HCT116 (cell line): ENCODE data around the gene FBXO34. TPM values are rescaled to one million over a fixed set of nuclear protein-coding genes. Genes with fewer than 3 reads are reported as not detected.

Experiments used
- ATAC-seq: fragments of 200-7000 bp; cut with Tn5 transposase; 2 replicates; pipeline ENCODE4 v1.9.1; 2020; ENCODE audit warnings: mild to moderate bottlenecking, moderate library complexity
- BruUV-seq: library from RNA; stranded (reverse); fragments of 400-500 nt; replicated peaks from 2 replicates; lab custom pipeline; 2021; lab: Mats Ljungman, UMichigan
- CTCF ChIA-PET: fragments of 300-600 bp; sonication (Branson Sonifier 250); formaldehyde crosslinking; loops from one replicate; lab custom pipeline; 2021; ENCODE audit warnings: antibody characterized with exemption; lab: Charles Lee
- POLR2A ChIA-PET: fragments of 300-600, 350-600 bp; sonication (Branson Sonifier 250); formaldehyde crosslinking; loops from one replicate; lab custom pipeline; 2021; ENCODE audit warnings: antibody characterized with exemption; lab: Charles Lee
- RAD21 ChIA-PET, 2 experiments: fragments of 300-600 bp; sonication (Branson Sonifier 250); formaldehyde crosslinking; loops; one replicate each; lab custom pipeline; 2023; ENCODE audit warnings: low total read pairs in 2 of 2; ENCODE audit not compliant: uncharacterized antibody in 2 of 2, unreplicated experiment in 2 of 2, low non-redundant PET in 1 of 2; lab: Charles Lee
- DNase-seq: peaks from one replicate; pipeline ENCODE4 v3.0.0-alpha.2; 2010; ENCODE audit warnings: low read depth, low spot score
- H2AFZ ChIP-seq: fragments of 200-600 bp; shearing (Covaris generic), sonication (generic); 2 replicates; pipeline ENCODE4 v1.6.1; 2017; ENCODE audit warnings: low read depth, mixed run types, mixed read lengths, antibody characterized with exemption, low read length; ENCODE audit not compliant: poor library complexity, severe bottlenecking
- H3K27ac ChIP-seq: 2 replicates; pipeline ENCODE4 v1.5.1; 2012; ENCODE audit warnings: low read depth, low read length
- H3K27me3 ChIP-seq: fragments of 200-600 bp; sonication (generic); 2 replicates; pipeline ENCODE4 v1.6.1; 2016; ENCODE audit warnings: mixed run types, low read length, mixed read lengths; ENCODE audit not compliant: insufficient read depth
- H3K36me3 ChIP-seq, 2 experiments: fragments of 200-500 bp in 1 of 2; fragments of 200-600 bp in 1 of 2; sonication (Bioruptor generic) in 1 of 2; sonication (generic) in 1 of 2; 2 replicates each; pipeline versions ENCODE4 v1.5.1 to v1.6.1; 2014 to 2016; ENCODE audit warnings: low read length in 2 of 2, inconsistent platforms in 1 of 2, mixed read lengths in 1 of 2, mixed run types in 1 of 2; ENCODE audit not compliant: insufficient read depth in 2 of 2, control insufficient read depth in 1 of 2
- H3K4me1 ChIP-seq, 2 experiments: fragments of 200-600 bp in 1 of 2; sonication (generic) in 1 of 2; 2 replicates each; pipeline versions ENCODE4 v1.5.1 to v1.6.1; 2012 to 2017; ENCODE audit warnings: low read length in 2 of 2, inconsistent platforms in 1 of 2, mild to moderate bottlenecking in 1 of 2, mixed read lengths in 1 of 2, mixed run types in 1 of 2, moderate library complexity in 1 of 2; ENCODE audit not compliant: insufficient read depth in 2 of 2, control insufficient read depth in 1 of 2
- H3K4me2 ChIP-seq: fragments of 200-600 bp; sonication (generic); 2 replicates; pipeline ENCODE4 v1.6.1; 2017; ENCODE audit warnings: mixed run types, low read length, mixed read lengths
- H3K4me3 ChIP-seq, 2 experiments: fragments of 200-600 bp in 1 of 2; sonication (generic) in 1 of 2; replicated peaks in 1 of 2; 2 replicates each; pipeline ENCODE4 v1.5.1; 2011 to 2016; ENCODE audit warnings: low read length in 2 of 2, control low read depth in 1 of 2, low read depth in 1 of 2, mild to moderate bottlenecking in 1 of 2, mixed read lengths in 1 of 2, mixed run types in 1 of 2
- H3K79me2 ChIP-seq: fragments of 200-600 bp; sonication (generic); 2 replicates; pipeline ENCODE4 v1.6.1; 2017; ENCODE audit warnings: mild to moderate bottlenecking, mixed run types, low read length, moderate library complexity, mixed read lengths; ENCODE audit not compliant: insufficient read depth
- H3K9ac ChIP-seq: fragments of 200-600 bp; sonication (generic); 2 replicates; pipeline ENCODE4 v1.6.1; 2016; ENCODE audit warnings: low read length, mixed read lengths
- H3K9me2 ChIP-seq: fragments of 200-600 bp; sonication (generic), shearing (Covaris generic); 2 replicates; pipeline ENCODE4 v1.6.1; 2017; ENCODE audit warnings: mixed run types, mild to moderate bottlenecking, moderate library complexity; ENCODE audit not compliant: insufficient read depth
- H3K9me3 ChIP-seq, 2 experiments: fragments of 200-500 bp in 1 of 2; fragments of 200-600 bp in 1 of 2; sonication (Bioruptor generic) in 1 of 2; sonication (generic) in 1 of 2; 2 replicates each; pipeline ENCODE4 v1.6.1; 2014 to 2017; ENCODE audit warnings: low read length in 2 of 2, mixed read lengths in 2 of 2, inconsistent platforms in 1 of 2, low read depth in 1 of 2, mild to moderate bottlenecking in 1 of 2, mixed run types in 1 of 2, moderate library complexity in 1 of 2; ENCODE audit not compliant: control insufficient read depth in 1 of 2, insufficient read depth in 1 of 2
- H4K20me1 ChIP-seq: fragments of 200-600 bp; sonication (generic), shearing (Covaris generic); 2 replicates; pipeline ENCODE4 v1.6.1; 2017; ENCODE audit warnings: mixed run types, mild to moderate bottlenecking, moderate library complexity; ENCODE audit not compliant: insufficient read depth
- ATF3 ChIP-seq: IDR thresholded peaks from 2 replicates; pipeline ENCODE4 v1.6.1; 2012
- CBX3 ChIP-seq: IDR thresholded peaks from 2 replicates; pipeline ENCODE4 v1.6.1; 2012; ENCODE audit warnings: low read depth
- CEBPB ChIP-seq: IDR thresholded peaks from 2 replicates; pipeline ENCODE4 v1.6.1; 2012; ENCODE audit warnings: low read depth
- EGR1 ChIP-seq: IDR thresholded peaks from 2 replicates; pipeline ENCODE4 v1.6.1; 2012; ENCODE audit warnings: low read depth
- ELF1 ChIP-seq: IDR thresholded peaks from 2 replicates; pipeline ENCODE4 v1.6.1; 2012; ENCODE audit warnings: low read depth, borderline replicate concordance
- EZH2 ChIP-seq: fragments of 200-600 bp; sonication (generic); IDR thresholded peaks from 2 replicates; pipeline ENCODE4 v1.6.1; 2017; ENCODE audit warnings: antibody characterized with exemption, mixed run types
- EZH2phosphoT487 ChIP-seq: fragments of 200-600 bp; IDR thresholded peaks from 2 replicates; pipeline ENCODE4 v1.6.1; 2018; ENCODE audit warnings: antibody characterized with exemption, borderline replicate concordance
- FOSL1 ChIP-seq: IDR thresholded peaks from 2 replicates; pipeline ENCODE4 v1.6.1; 2012; ENCODE audit warnings: low read depth
- JUND ChIP-seq: IDR thresholded peaks from 2 replicates; pipeline ENCODE4 v1.6.1; 2012
- POLR2A ChIP-seq: IDR thresholded peaks from 2 replicates; pipeline ENCODE4 v1.7.0; 2011; ENCODE audit warnings: borderline replicate concordance; ENCODE audit not compliant: insufficient read depth, insufficient read length; ENCODE audit errors: extremely low read depth
- POLR2AphosphoS5 ChIP-seq: IDR thresholded peaks from 2 replicates; pipeline ENCODE4 v1.6.1; 2011; ENCODE audit warnings: mild to moderate bottlenecking, low read depth, low read length, moderate library complexity
- REST ChIP-seq: IDR thresholded peaks from 2 replicates; pipeline ENCODE4 v1.6.1; 2012; ENCODE audit warnings: low read depth
- SIN3A ChIP-seq: IDR thresholded peaks from 2 replicates; pipeline ENCODE4 v1.6.1; 2012; ENCODE audit warnings: low read depth
- SP1 ChIP-seq: IDR thresholded peaks from 2 replicates; pipeline ENCODE4 v1.6.1; 2012; ENCODE audit warnings: low read depth
- SRF ChIP-seq: IDR thresholded peaks from 2 replicates; pipeline ENCODE4 v1.6.1; 2012; ENCODE audit warnings: low read depth
- TCF7L2 ChIP-seq: IDR thresholded peaks from 2 replicates; pipeline ENCODE4 v1.7.0; 2011; ENCODE audit warnings: borderline replicate concordance, inconsistent platforms; ENCODE audit not compliant: insufficient read depth, insufficient read length; ENCODE audit errors: extremely low read depth
- YY1 ChIP-seq: IDR thresholded peaks from 2 replicates; pipeline ENCODE4 v1.6.1; 2011; ENCODE audit warnings: low read length, low read depth, moderate library complexity, mild to moderate bottlenecking; ENCODE audit not compliant: insufficient replicate concordance; ENCODE audit errors: extremely low read depth
- ZFX ChIP-seq: fragments of 450-650 bp; IDR thresholded peaks from 2 replicates; pipeline ENCODE4 v1.6.1; 2017
- ZNF274 ChIP-seq: fragments of 200-500 bp; sonication (Bioruptor generic); IDR thresholded peaks from 2 replicates; pipeline ENCODE4 v1.6.1; 2014; ENCODE audit warnings: mild to moderate bottlenecking, low read depth, low read length, inconsistent platforms
- intact Hi-C: fragments of 100-400 bp; cut with micrococcal nuclease; formaldehyde crosslinking; loops from 2 replicates; pipeline ENCODE4 v1.10.0; 2022
- total RNA-seq: library from RNA; stranded (reverse); gene quantifications from one replicate; pipeline ENCODE4 v1.2.1, GENCODE V29; 2021; ENCODE audit not compliant: unreplicated experiment

FBXO34 gene
- total RNA-seq, 1 experiment from 2014 or later: 26.9 TPM

- ATAC-seq: no peak
- Histone ChIP-seq H3K36me3 (no peaks in the 10 kb centered on the region), H2AFZ (no peak overlapping the region), H4K20me1 (no peaks in the 10 kb centered on the region), H3K79me2 (no peaks in the 10 kb centered on the region), H3K9me2 (no peaks in the 10 kb centered on the region; the same call in 1 of the 2 replicates), H3K27ac (no peak overlapping the region), H3K4me3 (no peak overlapping the region), H3K27me3 (no peaks in the 10 kb centered on the region), H3K4me2 (no peak overlapping the region), H3K9ac (no peak overlapping the region), H3K4me1 (no peaks in the 10 kb centered on the region; a peak in 1 of 4 replicates), H3K9me3 (no peaks in the 10 kb centered on the region)
- no peak for DNase-seq
- CTCF ChIA-PET: no interaction called here
- no peak for TF ChIP-seq CBX3
- TF ChIP-seq POLR2AphosphoS5: no peak
- no peak for TF ChIP-seq POLR2A
- no peak for TF ChIP-seq SIN3A
- TF ChIP-seq ATF3: no peak
- TF ChIP-seq SRF: no peak
- TF ChIP-seq EZH2: no peak
- no peak for TF ChIP-seq FOSL1
- no peak for TF ChIP-seq ELF1
- no peak for TF ChIP-seq SP1
- TF ChIP-seq REST: no peak
- TF ChIP-seq ZNF274: no peak
- no peak for TF ChIP-seq CEBPB
- TF ChIP-seq YY1: no peak
- TF ChIP-seq TCF7L2: no peak
- TF ChIP-seq EGR1: no peak
- no peak for TF ChIP-seq JUND
- TF ChIP-seq EZH2phosphoT487: no peak
- no peak for TF ChIP-seq ZFX
- BruUV-seq: no TSS peak
- RAD21 ChIA-PET: no interaction called here
- POLR2A ChIA-PET: no interaction called here
- intact Hi-C loops: no loop called here
Measured at GRCh38 chr14:55265197-55265596, 6.0 kb upstream of the FBXO34 start.
